HepG2 (cell line): Measurements from ENCODE around the gene VEZT. TPM values are rescaled to one million over a fixed set of nuclear protein-coding genes. Genes with fewer than 3 reads are reported as not detected.

ENCODE experiments used
- ARNTL ChIP-seq: sonication (generic); formaldehyde crosslinking; IDR thresholded peaks from 2 replicates; pipeline ENCODE4 v1.4.0; 2020; ENCODE audit warnings: mild to moderate bottlenecking, missing genetic modification reagents
- EHMT2 ChIP-seq: fragments of 200-600 bp; sonication (generic); IDR thresholded peaks from 2 replicates; pipeline ENCODE4 v1.7.0; 2017; ENCODE audit warnings: antibody characterized with exemption, low read depth, low read length, borderline replicate concordance
- FOXO1 ChIP-seq: sonication (generic); formaldehyde crosslinking; IDR thresholded peaks from 2 replicates; pipeline ENCODE4 v1.4.0; 2020; ENCODE audit warnings: missing genetic modification reagents
- GATAD1 ChIP-seq: IDR thresholded peaks from 2 replicates; pipeline ENCODE4 v1.6.1; 2016; ENCODE audit warnings: missing genetic modification reagents, missing compliant biosample characterization
- GFI1 ChIP-seq: sonication (generic); formaldehyde crosslinking; IDR thresholded peaks from 2 replicates; pipeline ENCODE4 v1.5.0; 2020; ENCODE audit warnings: missing genetic modification reagents, mild to moderate bottlenecking, borderline replicate concordance
- HNRNPUL1 ChIP-seq: fragments of 200-400 bp; formaldehyde crosslinking; IDR thresholded peaks from 2 replicates; pipeline ENCODE4 v1.6.1; 2017; ENCODE audit warnings: low read depth, mild to moderate bottlenecking, low read length, moderate library complexity
- JUN ChIP-seq: sonication (generic); formaldehyde crosslinking; IDR thresholded peaks from 2 replicates; pipeline ENCODE4 v1.4.0; 2020; ENCODE audit warnings: mild to moderate bottlenecking, missing genetic modification reagents
- JUNB ChIP-seq: sonication (generic); formaldehyde crosslinking; IDR thresholded peaks from 2 replicates; pipeline ENCODE4 v1.8.0; 2022; ENCODE audit warnings: missing genetic modification reagents, mild to moderate bottlenecking, borderline replicate concordance
- KLF16 ChIP-seq, 2 experiments: sonication (generic) in 1 of 2; formaldehyde crosslinking in 1 of 2; IDR thresholded peaks; 2 replicates each; pipeline versions ENCODE4 v1.6.1 to v1.8.0; 2016 to 2023; ENCODE audit warnings: missing genetic modification reagents in 2 of 2, missing compliant biosample characterization in 1 of 2
- KLF6 ChIP-seq: IDR thresholded peaks from 2 replicates; pipeline ENCODE4 v1.8.0; 2016; ENCODE audit warnings: missing biosample characterization, missing genetic modification reagents
- MIER2 ChIP-seq: IDR thresholded peaks from 2 replicates; pipeline ENCODE4 v1.6.1; 2016; ENCODE audit warnings: missing biosample characterization, missing genetic modification reagents
- NFIC ChIP-seq: IDR thresholded peaks from 2 replicates; pipeline ENCODE4 v1.6.1; 2012; ENCODE audit warnings: mild to moderate bottlenecking, low read length, inconsistent platforms
- PCBP1 ChIP-seq: fragments of 200-400 bp; formaldehyde crosslinking; IDR thresholded peaks from 2 replicates; pipeline ENCODE4 v1.6.1; 2017; ENCODE audit warnings: mild to moderate bottlenecking, low read depth, low read length, borderline replicate concordance
- PHF8 ChIP-seq: sonication (generic); formaldehyde crosslinking; IDR thresholded peaks from 2 replicates; pipeline ENCODE4 v1.5.0; 2020; ENCODE audit warnings: missing genetic modification reagents
- POLR2G ChIP-seq: fragments of 200-400 bp; formaldehyde crosslinking; IDR thresholded peaks from 2 replicates; pipeline ENCODE4 v1.6.1; 2018; ENCODE audit warnings: mild to moderate bottlenecking, low read depth, low read length, moderate library complexity
- PPARG ChIP-seq: conservative IDR thresholded peaks from 2 replicates; pipeline ENCODE4 v1.6.1; 2016; ENCODE audit warnings: missing biosample characterization, missing genetic modification reagents
- SAP130 ChIP-seq: IDR thresholded peaks from 2 replicates; pipeline ENCODE4 v1.6.1; 2016; ENCODE audit warnings: low read depth
- SIX4 ChIP-seq: sonication (generic); formaldehyde crosslinking; IDR thresholded peaks from 2 replicates; pipeline ENCODE4 v1.4.0; 2020; ENCODE audit warnings: missing genetic modification reagents
- SMARCE1 ChIP-seq: fragments of 450-650 bp; IDR thresholded peaks from 2 replicates; pipeline ENCODE4 v1.6.1; 2017; ENCODE audit warnings: borderline replicate concordance
- SOX13 ChIP-seq, 3 experiments: fragments of 450-650 bp in 1 of 3; sonication (generic) in 1 of 3; formaldehyde crosslinking in 1 of 3; IDR thresholded peaks in 2 of 3; conservative IDR thresholded peaks in 1 of 3; 2 replicates each; pipeline versions ENCODE4 v1.5.0 to v1.6.1; 2016 to 2020; ENCODE audit warnings: antibody characterized with exemption in 1 of 3, mild to moderate bottlenecking in 1 of 3, missing compliant biosample characterization in 1 of 3, missing genetic modification reagents in 1 of 3, moderate library complexity in 1 of 3
- TBX2 ChIP-seq: sonication (generic); formaldehyde crosslinking; IDR thresholded peaks from 2 replicates; pipeline ENCODE4 v1.5.0; 2020; ENCODE audit warnings: missing genetic modification reagents, mild to moderate bottlenecking, borderline replicate concordance
- TCF7L2 ChIP-seq: IDR thresholded peaks from 2 replicates; pipeline ENCODE4 v1.6.1; 2011; ENCODE audit warnings: mild to moderate bottlenecking, low read depth, low read length, moderate library complexity
- TEAD2 ChIP-seq: sonication (generic); formaldehyde crosslinking; IDR thresholded peaks from 2 replicates; pipeline ENCODE4 v1.9.0; 2021; ENCODE audit warnings: missing genetic modification reagents
- THYN1 ChIP-seq: sonication (generic); formaldehyde crosslinking; IDR thresholded peaks from 2 replicates; pipeline ENCODE4 v1.8.1; 2023; ENCODE audit warnings: low read depth, mild to moderate bottlenecking, moderate library complexity, missing genetic modification reagents, borderline replicate concordance
- ZFP1 ChIP-seq: IDR thresholded peaks from 2 replicates; pipeline ENCODE4 v1.6.1; 2016
- ZNF264 ChIP-seq: sonication (generic); formaldehyde crosslinking; IDR thresholded peaks from 2 replicates; pipeline ENCODE4 v1.4.0; 2020; ENCODE audit warnings: missing genetic modification reagents
- ZNF331 ChIP-seq: sonication (generic); formaldehyde crosslinking; IDR thresholded peaks from 2 replicates; pipeline ENCODE4 v1.4.0; 2020; ENCODE audit warnings: missing genetic modification reagents
- ZNF792 ChIP-seq: IDR thresholded peaks from 2 replicates; pipeline ENCODE4 v1.6.1; 2016
- ZNF850 ChIP-seq: sonication (generic); formaldehyde crosslinking; conservative IDR thresholded peaks from 2 replicates; pipeline ENCODE4 v1.9.0; 2021; ENCODE audit warnings: mild to moderate bottlenecking, missing genetic modification reagents
- polyA plus RNA-seq, 8 experiments: library from polyadenylated mRNA; depleted of rRNA in 3 of 8; stranded (reverse) in 7 of 8; unstranded in 1 of 8; fragments of >200 nt; fragmentation: Illumina TruSeq in 4 of 8; extraction: Trizol in 4 of 8; gene quantifications; 2 replicates each; pipeline versions ENCODE4 v1.2.1 to v1.2.3, GENCODE V29; 2011 to 2016; ENCODE audit warnings: low read depth in 4 of 8, missing spikeins in 1 of 8, mixed read lengths in 1 of 8; ENCODE audit not compliant: insufficient read depth in 1 of 8
- total RNA-seq, 5 experiments: library from RNA; depleted of rRNA; stranded (reverse); fragments of >200 nt; fragmentation: Illumina TruSeq; extraction: Trizol; gene quantifications; 2 replicates each; pipeline ENCODE4 v1.2.3, GENCODE V29; 2016; ENCODE audit warnings: low read depth in 1 of 5
- TF ChIP-seq, protein P1 (sequence below): sonication (generic); formaldehyde crosslinking; IDR thresholded peaks from 2 replicates; pipeline ENCODE4 v1.8.1; 2023; ENCODE audit warnings: mild to moderate bottlenecking, missing genetic modification reagents, borderline replicate concordance
- TF ChIP-seq, protein P2 (sequence below): sonication (generic); formaldehyde crosslinking; IDR thresholded peaks from 2 replicates; pipeline ENCODE4 v1.5.1; 2020; ENCODE audit warnings: missing genetic modification reagents, mild to moderate bottlenecking, borderline replicate concordance
- TF ChIP-seq, protein P3 (sequence below): sonication (generic); formaldehyde crosslinking; IDR thresholded peaks from 2 replicates; pipeline ENCODE4 v1.5.0; 2020; ENCODE audit warnings: missing genetic modification reagents, mild to moderate bottlenecking, borderline replicate concordance

VEZT gene
- total and polyA plus RNA-seq, 2 of the 13 experiments (the other 11 are each of a cell fraction or from before 2014, with no cell fraction given): 35.5 to 51.6 TPM

DNA sequence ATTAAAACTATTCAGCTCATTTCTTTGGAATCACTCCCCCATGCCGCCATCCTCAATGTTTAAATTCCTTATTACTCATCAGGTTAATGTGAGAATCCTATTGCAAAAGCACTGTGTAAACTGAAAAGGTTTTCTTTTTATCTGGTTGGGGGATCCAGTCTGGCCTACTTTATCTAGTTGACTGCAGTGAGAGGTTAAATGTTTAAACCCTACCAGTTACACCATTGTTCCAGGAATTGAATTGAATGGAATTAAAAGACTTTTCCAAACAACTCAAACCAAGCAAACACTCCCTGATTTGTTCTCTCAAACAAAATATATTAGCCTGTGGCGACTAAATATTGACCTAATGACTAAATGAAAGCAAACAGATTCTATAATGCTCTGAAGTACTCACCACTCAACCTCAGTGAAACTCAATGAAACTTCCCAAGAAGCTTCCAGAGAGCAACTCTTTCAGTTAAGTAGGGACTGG is 100.5 kb downstream of the VEZT start (continued):
- TF ChIP-seq THYN1 (CRISPR knock-in tag): no peak
- TF ChIP-seq JUNB (CRISPR knock-in tag): peak; percentile 95
- peak; percentile 65; the same call in 1 of the 2 replicates for TF ChIP-seq EHMT2
- no peak for TF ChIP-seq MIER2 (CRISPR knock-in tag)
- TF ChIP-seq ARNTL (CRISPR knock-in tag): no peak
- TF ChIP-seq SMARCE1: 0 out of 2 replicates have a peak, but pooled peaks have one; percentile 19
- TF ChIP-seq ZNF792 (CRISPR knock-in tag): peak; percentile 69; the same call in 1 of the 2 replicates
- TF ChIP-seq SOX13 (IDR thresholded peaks at IDR 0.05): peak; percentile 97
- TF ChIP-seq SOX13 (CRISPR knock-in tag; conservative IDR thresholded peaks at IDR 0.05 in 1 of 2, IDR thresholded peaks at IDR 0.05 in 1 of 2): peak in 1 of 2 experiments; percentile 100; a peak in 2 of 4 replicates
- no peak for TF ChIP-seq PHF8 (CRISPR knock-in tag)
- TF ChIP-seq SAP130 (CRISPR knock-in tag): peak; percentile 54
- TF ChIP-seq TCF7L2: peak; percentile 73
- peak; percentile 48; the same call in 1 of the 2 replicates for TF ChIP-seq ZNF264
- TF ChIP-seq SIX4 (CRISPR knock-in tag): peak; percentile 72
- peak; percentile 41; the same call in 1 of the 2 replicates for TF ChIP-seq ZNF331 (CRISPR knock-in tag)
- TF ChIP-seq NFIC: peak; percentile 94
- TF ChIP-seq KLF16 (CRISPR knock-in tag; IDR thresholded peaks at IDR 0.05): peak in 1 of 2 experiments; percentile 74; a peak in 1 of 4 replicates
- peak; percentile 39; the same call in 1 of the 2 replicates for TF ChIP-seq GATAD1
- TF ChIP-seq, protein P1, sequence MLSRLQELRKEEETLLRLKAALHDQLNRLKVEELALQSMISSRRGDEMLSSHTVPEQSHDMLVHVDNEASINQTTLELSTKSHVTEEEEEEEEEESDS (CRISPR knock-in tag): no peak
- TF ChIP-seq, protein P2, sequence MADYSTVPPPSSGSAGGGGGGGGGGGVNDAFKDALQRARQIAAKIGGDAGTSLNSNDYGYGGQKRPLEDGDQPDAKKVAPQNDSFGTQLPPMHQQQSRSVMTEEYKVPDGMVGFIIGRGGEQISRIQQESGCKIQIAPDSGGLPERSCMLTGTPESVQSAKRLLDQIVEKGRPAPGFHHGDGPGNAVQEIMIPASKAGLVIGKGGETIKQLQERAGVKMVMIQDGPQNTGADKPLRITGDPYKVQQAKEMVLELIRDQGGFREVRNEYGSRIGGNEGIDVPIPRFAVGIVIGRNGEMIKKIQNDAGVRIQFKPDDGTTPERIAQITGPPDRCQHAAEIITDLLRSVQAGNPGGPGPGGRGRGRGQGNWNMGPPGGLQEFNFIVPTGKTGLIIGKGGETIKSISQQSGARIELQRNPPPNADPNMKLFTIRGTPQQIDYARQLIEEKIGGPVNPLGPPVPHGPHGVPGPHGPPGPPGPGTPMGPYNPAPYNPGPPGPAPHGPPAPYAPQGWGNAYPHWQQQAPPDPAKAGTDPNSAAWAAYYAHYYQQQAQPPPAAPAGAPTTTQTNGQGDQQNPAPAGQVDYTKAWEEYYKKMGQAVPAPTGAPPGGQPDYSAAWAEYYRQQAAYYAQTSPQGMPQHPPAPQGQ (CRISPR knock-in tag): no peak
- TF ChIP-seq ZFP1: peak; percentile 84; the same call in 1 of the 2 replicates
- TF ChIP-seq, protein P3, sequence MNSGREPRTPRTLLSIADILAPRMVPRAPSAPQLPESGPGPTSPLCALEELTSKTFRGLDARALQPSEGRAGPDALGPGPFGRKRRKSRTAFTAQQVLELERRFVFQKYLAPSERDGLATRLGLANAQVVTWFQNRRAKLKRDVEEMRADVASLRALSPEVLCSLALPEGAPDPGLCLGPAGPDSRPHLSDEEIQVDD (CRISPR knock-in tag): no peak
- TF ChIP-seq JUN (CRISPR knock-in tag): peak; percentile 80; the same call in 1 of the 2 replicates
- TF ChIP-seq GFI1 (CRISPR knock-in tag): peak; percentile 98
- TF ChIP-seq FOXO1: peak; percentile 49; the same call in 1 of the 2 replicates
- TF ChIP-seq POLR2G: no peak
- 0 out of 2 replicates have a peak, but pooled peaks have one; percentile 37 for TF ChIP-seq KLF6
- TF ChIP-seq ZNF850: no peak
- TF ChIP-seq TBX2 (CRISPR knock-in tag): peak; percentile 91
- TF ChIP-seq PCBP1: no peak
- peak; percentile 77 for TF ChIP-seq PPARG (CRISPR knock-in tag)
- TF ChIP-seq HNRNPUL1: peak; percentile 40; the same call in 1 of the 2 replicates
- TF ChIP-seq TEAD2 (CRISPR knock-in tag): no peak
